HT1080 (cell line): ENCODE data around the gene EXOC3L2. TPM values are rescaled to one million over a fixed set of nuclear protein-coding genes. Genes with fewer than 3 reads are reported as not detected.

ENCODE experiments used
- DNase-seq: peaks from one replicate; pipeline ENCODE4 v3.0.0-alpha.2; 2015; ENCODE audit warnings: low read depth
- total RNA-seq: library from RNA; depleted of rRNA; stranded (reverse); fragments of >200 nt; shearing (Covaris generic); gene quantifications from 2 replicates; pipeline ENCODE4 v1.2.3, GENCODE V29; 2014

The EXOC3L2 gene
- total RNA-seq, 1 experiment from 2014 or later, result 0.56 TPM

GRCh38 chr19:45180936-45181335 lies 64.3 kb downstream of the EXOC3L2 start:
- no peak for DNase-seq

DNA sequence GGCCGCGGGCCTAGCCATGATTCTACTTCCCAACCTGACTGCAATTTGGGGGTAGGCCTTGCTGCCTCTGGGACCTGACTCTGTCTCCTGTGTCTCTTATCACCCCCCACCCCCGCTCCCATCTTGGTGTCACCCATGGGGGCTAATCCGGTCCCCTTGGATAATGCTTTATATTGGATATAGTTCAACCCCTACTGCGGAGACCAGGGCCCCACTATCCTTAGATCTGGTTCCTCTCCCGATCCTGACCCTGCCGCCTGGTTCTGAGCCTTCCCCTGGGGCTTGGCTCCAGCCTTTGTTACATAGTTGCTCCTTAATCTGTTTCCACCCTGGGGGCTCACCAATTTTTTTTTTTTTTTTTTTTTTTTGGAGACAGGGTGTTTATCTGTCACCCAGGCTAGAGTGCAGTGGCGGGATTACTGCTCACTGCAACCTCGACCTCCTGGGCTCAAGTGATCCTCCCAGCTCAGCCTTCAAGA lies 65.3 kb downstream of the EXOC3L2 start:
- no peak for DNase-seq

- DNase-seq, result no peak
Observed at GRCh38 chr19:45179072-45179891, 65.9 kb downstream of the EXOC3L2 start.

GRCh38 chr19:45178262-45179071 lies 66.7 kb downstream of the EXOC3L2 start, which contains the start of gene BLOC1S3:
Gene BLOC1S3, plus strand, starts transcription at chr19:45178784. Its CDS starts 513 bp downstream, at chr19:45179297.
- peak; percentile 100 for DNase-seq

DNA sequence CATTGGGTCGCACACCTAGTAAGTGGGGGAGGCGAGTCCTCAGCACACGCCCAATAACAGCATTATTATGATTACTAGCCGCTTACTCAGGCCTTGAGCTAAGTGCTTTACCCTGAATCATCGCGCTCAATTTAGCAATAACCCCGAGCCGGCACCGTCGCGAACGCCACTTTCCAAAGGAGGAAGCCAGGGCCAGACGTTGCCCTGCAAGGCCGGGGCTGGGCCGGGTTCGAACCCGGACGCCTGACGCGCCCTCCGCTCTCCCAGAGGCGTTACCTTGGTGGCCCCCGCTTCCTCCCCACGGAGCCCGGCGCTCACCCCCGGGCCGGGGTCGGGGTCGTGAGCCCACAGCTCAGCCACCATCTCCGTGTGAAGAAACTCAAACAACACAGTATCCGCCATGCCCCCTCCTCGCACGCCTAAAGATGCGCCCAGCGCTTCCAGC lies 67.4 kb downstream of the EXOC3L2 start, which contains the start of gene TRAPPC6A:
TSS of gene TRAPPC6A (minus strand) at position 421 of the 445 bp plus-strand sequence. CDS start at position 402, 19 bp downstream.
- no peak for DNase-seq

DNA sequence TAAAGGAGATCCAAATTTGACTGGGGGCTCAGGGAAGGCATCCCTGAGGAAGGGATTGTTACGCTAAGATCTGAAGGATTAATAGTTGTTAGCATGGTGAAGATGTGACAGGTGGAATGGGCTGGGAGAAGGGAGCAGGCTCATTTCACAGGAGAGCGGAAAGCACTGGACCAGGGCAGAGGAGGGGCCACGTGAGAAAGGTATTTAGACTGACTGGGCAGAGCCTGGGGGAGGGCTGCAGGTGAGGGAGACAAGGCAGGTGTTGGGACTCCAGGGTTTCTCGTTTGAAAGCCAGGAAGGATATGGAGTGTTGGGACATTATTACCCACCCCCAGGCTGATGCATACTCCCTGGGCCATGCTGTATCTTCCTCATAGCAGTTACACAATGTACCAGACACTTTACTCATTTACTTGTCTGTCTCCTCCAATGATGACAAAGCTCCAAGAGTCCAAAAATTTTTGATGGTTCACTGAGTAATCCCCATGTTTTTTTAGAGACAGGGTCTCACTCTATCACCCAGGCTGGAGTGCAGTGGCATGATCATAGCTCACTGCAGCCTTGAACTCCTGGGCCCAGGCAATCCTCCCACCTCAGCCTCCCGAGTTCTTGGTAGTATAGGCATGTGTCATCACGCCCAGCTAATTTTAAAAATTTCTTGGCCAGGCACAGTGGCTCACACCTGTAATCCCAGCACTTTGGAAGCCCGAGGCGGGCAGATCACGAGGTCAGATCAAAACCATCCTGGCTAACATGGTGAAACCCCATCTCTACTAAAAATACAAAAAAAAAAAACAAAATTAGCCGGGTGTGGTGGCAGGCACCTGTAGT lies 69.5 kb downstream of the EXOC3L2 start:
- no peak for DNase-seq

- DNase-seq, result peak; percentile 90
Observed at GRCh38 chr19:45173816-45174215, 71.4 kb downstream of the EXOC3L2 start.

DNA sequence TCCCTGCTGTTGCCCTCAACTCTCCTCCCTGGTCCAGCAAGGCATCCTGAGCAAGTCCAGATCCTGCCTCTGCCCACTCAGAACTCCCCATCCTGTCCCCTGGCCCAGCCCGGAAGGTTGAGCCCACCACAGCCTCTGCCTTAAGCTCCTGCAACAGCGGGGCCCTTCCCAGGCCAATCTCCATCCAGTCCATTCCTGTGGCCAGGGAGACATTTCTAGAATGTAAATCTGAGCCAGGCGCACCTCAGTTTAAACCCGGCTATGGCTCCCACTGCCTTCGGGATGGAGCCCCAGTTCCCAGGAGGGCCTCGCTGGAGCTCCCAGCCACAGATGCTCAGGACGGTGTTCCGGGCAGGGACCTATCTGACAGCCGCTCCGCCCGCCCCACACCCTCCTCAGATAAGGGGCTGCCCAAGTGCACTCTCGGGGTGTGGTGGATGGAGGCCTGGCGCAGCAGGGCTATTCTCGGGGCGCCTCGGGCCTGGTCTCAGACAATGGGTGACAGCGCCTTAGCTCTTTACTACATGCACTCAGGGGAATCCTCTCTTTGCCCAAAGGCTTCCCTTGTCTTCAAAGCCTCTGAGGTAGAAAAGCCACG lies 72.5 kb downstream of the EXOC3L2 start:
- no peak for DNase-seq

GRCh38 chr19:45172173-45172572 lies 73.0 kb downstream of the EXOC3L2 start:
- DNase-seq, result no peak

GRCh38 chr19:45171211-45171623 lies 74.0 kb downstream of the EXOC3L2 start:
- DNase-seq, result no peak

DNA sequence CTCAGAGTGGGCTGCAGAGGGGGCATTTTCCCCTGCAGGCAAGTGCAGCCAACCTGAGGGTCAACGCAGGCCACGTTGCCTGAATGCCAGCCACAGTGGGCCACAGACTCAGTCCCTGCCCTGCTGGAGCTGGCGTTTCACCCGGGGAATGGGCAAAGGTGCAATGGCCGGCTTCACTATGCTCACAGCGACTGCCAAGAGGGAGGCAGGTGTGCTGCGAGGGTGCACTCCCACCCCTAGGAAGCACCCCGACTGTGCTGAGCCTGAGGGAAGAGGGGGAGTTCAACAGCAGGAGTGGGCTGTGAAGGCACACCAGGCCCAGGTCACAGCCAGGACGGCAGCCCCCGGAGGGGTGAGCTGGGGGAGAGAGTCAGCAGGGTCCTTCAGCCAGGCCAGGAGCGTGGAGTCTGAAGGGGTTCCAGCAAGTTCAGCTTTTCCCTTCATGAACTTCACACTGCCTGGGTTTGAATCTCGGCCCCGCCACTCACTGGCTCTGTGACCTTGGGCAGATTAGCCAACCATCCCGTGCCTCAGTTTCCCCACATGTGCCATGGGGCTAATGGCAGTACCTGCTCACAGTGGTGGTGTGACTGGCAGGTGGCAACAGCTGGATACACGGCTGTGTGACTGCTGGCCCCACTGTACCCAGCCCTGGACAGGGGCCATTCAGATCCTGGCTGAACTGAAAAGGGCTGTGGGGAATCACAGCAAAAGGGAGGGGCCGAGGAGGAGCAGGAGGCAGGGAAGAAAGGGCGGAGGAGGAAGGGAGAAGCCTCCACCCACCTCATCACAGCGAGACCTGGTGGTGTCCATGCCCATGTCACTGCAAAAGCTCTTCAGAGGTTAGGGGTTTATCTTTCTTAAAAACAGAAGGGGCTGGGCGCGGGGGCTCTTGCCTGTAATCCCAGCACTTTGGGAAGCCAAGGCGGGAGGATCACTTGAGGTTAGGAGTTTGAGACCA lies 74.8 kb downstream of the EXOC3L2 start:
- DNase-seq, result no peak

DNA sequence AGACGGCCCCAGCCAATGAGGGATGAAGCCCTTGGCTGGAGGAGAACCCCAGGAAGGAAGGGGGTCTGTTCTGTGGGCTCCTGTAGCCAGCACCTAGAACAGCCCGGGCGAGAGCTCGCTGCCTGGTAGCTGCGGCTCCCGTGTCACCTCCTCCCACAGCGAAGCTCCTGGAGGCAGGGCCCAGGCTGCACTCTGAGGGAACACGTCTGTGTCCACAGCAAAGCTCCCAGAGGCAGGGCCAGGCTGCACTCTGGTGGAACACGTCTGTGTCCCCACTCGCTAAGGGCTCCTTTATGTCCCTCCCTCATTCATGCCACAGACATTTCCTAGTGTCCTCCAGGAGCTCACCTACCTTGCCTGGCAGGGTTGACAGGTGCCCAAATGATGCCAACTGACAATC lies 75.6 kb downstream of the EXOC3L2 start:
- no peak for DNase-seq

- no peak for DNase-seq
Observed at GRCh38 chr19:45168767-45169351, 76.3 kb downstream of the EXOC3L2 start.

DNA sequence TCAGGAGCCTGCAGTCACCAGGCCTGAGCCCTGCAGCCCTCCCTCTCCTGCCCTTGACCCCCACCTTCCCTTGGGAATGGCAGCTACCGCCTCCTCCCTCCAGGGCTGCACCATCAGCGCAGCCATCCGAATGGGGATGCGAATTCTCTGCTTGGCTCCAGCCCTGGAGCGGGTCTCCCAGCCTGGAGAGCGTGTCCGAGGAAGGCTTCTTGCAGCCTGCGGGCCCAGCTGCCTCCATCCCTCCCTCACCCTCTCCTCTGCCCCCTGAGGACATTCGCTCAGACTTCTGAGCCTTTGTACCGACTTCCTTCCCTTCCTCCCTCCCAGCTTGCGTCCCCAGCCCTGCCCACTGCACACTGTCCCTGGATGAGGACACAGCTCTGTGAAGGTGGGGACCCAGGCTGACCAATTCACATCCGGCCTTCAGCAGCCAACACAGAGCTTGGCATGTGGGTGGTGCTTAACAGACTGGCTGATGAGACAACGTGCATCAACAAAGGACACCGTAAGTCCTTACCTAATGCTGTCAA lies 78.4 kb downstream of the EXOC3L2 start:
- DNase-seq, result no peak

DNA sequence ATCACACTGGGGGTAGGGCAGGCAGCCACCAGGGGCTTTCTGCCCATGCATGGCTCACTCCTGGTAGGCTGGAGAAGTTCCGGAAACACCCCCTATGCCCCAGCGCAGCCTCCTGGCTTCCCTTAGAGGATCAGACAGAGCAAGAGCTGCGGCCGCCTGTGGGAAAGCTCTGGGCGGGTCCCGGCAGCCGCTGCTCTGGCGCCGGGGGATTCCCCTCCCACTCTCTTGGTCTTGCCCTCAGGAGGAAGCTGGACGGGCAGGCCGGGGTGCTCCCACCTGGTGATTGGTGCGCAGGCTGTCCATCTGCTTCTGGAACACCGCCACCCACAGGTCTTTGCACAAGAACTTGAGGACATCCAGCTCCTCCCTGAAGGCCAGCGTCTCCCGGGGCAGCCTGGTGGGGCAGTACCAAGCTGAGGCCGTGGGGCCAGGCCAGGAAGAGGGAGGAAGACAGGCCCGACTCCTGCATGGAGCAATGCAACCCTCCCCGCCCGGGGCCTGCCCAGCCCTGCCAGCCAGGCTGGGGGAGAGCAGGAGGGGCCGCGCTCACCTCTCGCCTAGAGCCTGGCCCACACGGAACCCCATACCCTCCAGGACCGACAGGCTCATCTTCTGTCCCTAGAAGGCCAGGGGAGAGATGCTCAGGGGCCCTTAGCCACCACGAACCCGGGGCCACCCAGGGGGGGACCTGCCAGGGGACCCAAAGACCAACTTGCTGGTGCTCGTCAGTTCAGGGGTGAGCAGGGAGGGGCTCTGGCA lies 80.5 kb downstream of the EXOC3L2 start:
- DNase-seq, result peak; percentile 79

- DNase-seq, result no peak
Observed at GRCh38 chr19:45163751-45164460, 81.3 kb downstream of the EXOC3L2 start.

DNA sequence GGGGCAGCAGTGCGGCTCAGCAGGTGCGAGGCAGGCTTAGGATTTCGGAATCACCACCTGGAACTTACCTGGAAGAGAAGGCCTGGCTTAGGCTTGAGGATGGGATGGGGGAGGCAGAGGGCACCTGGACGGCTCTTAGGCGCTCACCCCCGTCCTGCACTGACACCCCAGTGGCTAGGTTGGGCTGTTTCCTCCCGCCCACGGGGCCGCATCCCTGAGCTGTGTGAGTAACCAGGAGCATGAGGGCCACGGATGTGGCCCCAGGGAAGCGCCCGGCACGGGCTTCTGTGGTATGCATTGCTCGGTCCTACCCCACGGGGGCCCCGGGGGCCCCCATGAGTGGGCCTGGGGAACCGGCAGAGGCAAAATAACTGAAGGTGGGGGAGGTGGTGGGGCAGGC lies 82.1 kb downstream of the EXOC3L2 start:
- no peak for DNase-seq
